ENCODE data around the gene DUSP15.

GRCh38 chr20:31913431-31914157, 43.3 kb upstream of the DUSP15 start:
- TF ChIP-seq GATA3 (IDR thresholded peaks at IDR 0.05; ENCODE audit: low read depth, low read length): no peak
- no peak for TF ChIP-seq GATA2 (IDR thresholded peaks at IDR 0.05; ENCODE audit: low read depth, low read length)
